HepG2 (cell line): ENCODE data around the gene PACS1. TPM values are rescaled to one million over a fixed set of nuclear protein-coding genes. Genes with fewer than 3 reads are reported as not detected.

ENCODE experiments used
- ATAC-seq: fragments of 200-7000 bp; cut with Tn5 transposase; 3 replicates; pipeline ENCODE4 v1.9.1; 2020; ENCODE audit warnings: mild to moderate bottlenecking, moderate library complexity
- BruUV-seq: library from RNA; stranded (reverse); fragments of 400-500 nt; replicated peaks from 2 replicates; lab custom pipeline; 2021; lab: Mats Ljungman, UMichigan
- CTCF ChIA-PET: fragments of 300-600 bp; formaldehyde crosslinking; extraction: SDS; loops from one replicate; lab custom pipeline; 2021; ENCODE audit warnings: low total read pairs, inconsistent platforms, low intra/inter-chr PET ratio; lab: Yijun Ruan, JAX
- POLR2A ChIA-PET: fragments of 350-600 bp; sonication (Branson Sonifier 250); formaldehyde crosslinking; loops from one replicate; lab custom pipeline; 2020; ENCODE audit warnings: antibody characterized with exemption, inconsistent platforms; lab: Yijun Ruan, JAX
- DNase-seq: peaks from one replicate; pipeline ENCODE4 v3.0.0-alpha.2; 2015; ENCODE audit warnings: low spot score
- FAIRE-seq: peaks from 3 replicates; lab custom pipeline; 2011; peaks lifted over from hg19 to GRCh38; lab: Jason Lieb, UNC
- H2AFZ ChIP-seq: one replicate; pipeline ENCODE4 v1.6.1; 2011; ENCODE audit warnings: low read length, inconsistent platforms
- H3K27ac ChIP-seq: fragments of 300-600 bp; 3 replicates; pipeline ENCODE4 v1.8.0; 2011; ENCODE audit warnings: mixed run types, mild to moderate bottlenecking, mixed read lengths, low read length, inconsistent platforms; ENCODE audit not compliant: insufficient read depth; ENCODE audit errors: extremely low read length
- H3K27me3 ChIP-seq, 2 experiments: fragments of 200-600 bp in 1 of 2; 2 replicates in 1 of 2; 3 replicates in 1 of 2; pipeline versions ENCODE4 v1.6.0 to v1.8.0; 2011; ENCODE audit warnings: low read length in 2 of 2, mild to moderate bottlenecking in 2 of 2, moderate library complexity in 2 of 2, inconsistent platforms in 1 of 2; ENCODE audit not compliant: insufficient read depth in 2 of 2, control insufficient read depth in 1 of 2
- H3K36me3 ChIP-seq, 2 experiments: fragments of 200-600 bp in 1 of 2; replicated peaks in 1 of 2; 2 replicates in 1 of 2; 3 replicates in 1 of 2; pipeline versions ENCODE4 v1.5.1 to v1.8.0; 2011; ENCODE audit warnings: low read length in 2 of 2, inconsistent platforms in 1 of 2; ENCODE audit not compliant: insufficient read depth in 2 of 2, control insufficient read depth in 1 of 2
- H3K4me1 ChIP-seq: 2 replicates; pipeline ENCODE4 v1.5.1; 2012; ENCODE audit warnings: low read length, inconsistent platforms; ENCODE audit not compliant: insufficient read depth
- H3K4me2 ChIP-seq: 2 replicates; pipeline ENCODE4 v1.6.0; 2011; ENCODE audit warnings: low read depth, low read length, inconsistent platforms
- H3K4me3 ChIP-seq, 3 experiments: fragments of 200-600 bp in 1 of 3; sonication (generic), shearing (Covaris generic) in 1 of 3; replicated peaks in 1 of 3; 2 replicates each; pipeline ENCODE4 v1.5.1; 2011 to 2016; ENCODE audit warnings: low read length in 3 of 3, inconsistent platforms in 2 of 3, low read depth in 2 of 3, mild to moderate bottlenecking in 2 of 3, control low read depth in 1 of 3, mixed read lengths in 1 of 3; ENCODE audit not compliant: insufficient read depth in 1 of 3
- H3K79me2 ChIP-seq: one replicate; pipeline ENCODE4 v1.6.1; 2011; ENCODE audit warnings: low read length, inconsistent platforms; ENCODE audit not compliant: insufficient read depth
- H3K9ac ChIP-seq: 2 replicates; pipeline ENCODE4 v1.6.0; 2011; ENCODE audit warnings: mild to moderate bottlenecking, low read depth, low read length, inconsistent platforms; ENCODE audit not compliant: insufficient read depth
- H3K9me3 ChIP-seq: 2 replicates; pipeline ENCODE4 v1.5.1; 2012; ENCODE audit warnings: mild to moderate bottlenecking, low read length
- H4K20me1 ChIP-seq: 2 replicates; pipeline ENCODE4 v1.6.0; 2011; ENCODE audit warnings: inconsistent platforms, mild to moderate bottlenecking, low read length, moderate library complexity; ENCODE audit not compliant: insufficient read depth
- CENPBD1 ChIP-seq: sonication (generic); formaldehyde crosslinking; IDR thresholded peaks from 2 replicates; pipeline ENCODE4 v1.8.0; 2022; ENCODE audit warnings: missing genetic modification reagents, low read depth, mild to moderate bottlenecking, borderline replicate concordance
- FOSL1 ChIP-seq: sonication (generic); formaldehyde crosslinking; IDR thresholded peaks from 2 replicates; pipeline ENCODE4 v1.9.0; 2021; ENCODE audit warnings: missing genetic modification reagents, borderline replicate concordance
- GMEB2 ChIP-seq: IDR thresholded peaks from 2 replicates; pipeline ENCODE4 v1.6.1; 2016; ENCODE audit warnings: missing biosample characterization, missing genetic modification reagents, low read depth
- JARID2 ChIP-seq: sonication (generic); formaldehyde crosslinking; IDR thresholded peaks from 2 replicates; pipeline ENCODE4 v1.8.1; 2023; ENCODE audit warnings: missing genetic modification reagents, inconsistent platforms; ENCODE audit not compliant: insufficient replicate concordance
- NONO ChIP-seq, 2 experiments: fragments of 450-650 bp in 1 of 2; sonication (generic) in 1 of 2; formaldehyde crosslinking in 1 of 2; IDR thresholded peaks in 1 of 2; conservative IDR thresholded peaks in 1 of 2; 2 replicates each; pipeline versions ENCODE4 v1.6.1 to v1.8.0; 2017 to 2022; ENCODE audit warnings: mild to moderate bottlenecking in 1 of 2, missing genetic modification reagents in 1 of 2, moderate library complexity in 1 of 2
- POLR2G ChIP-seq: fragments of 200-400 bp; formaldehyde crosslinking; IDR thresholded peaks from 2 replicates; pipeline ENCODE4 v1.6.1; 2018; ENCODE audit warnings: mild to moderate bottlenecking, low read depth, low read length, moderate library complexity
- UBTF ChIP-seq: sonication (generic); formaldehyde crosslinking; IDR thresholded peaks from 2 replicates; pipeline ENCODE4 v1.4.0; 2020; ENCODE audit warnings: mild to moderate bottlenecking, missing genetic modification reagents
- ZFP36L1 ChIP-seq: sonication (generic); formaldehyde crosslinking; IDR thresholded peaks from 2 replicates; pipeline ENCODE4 v1.8.0; 2022; ENCODE audit warnings: mild to moderate bottlenecking, missing genetic modification reagents, moderate library complexity
- ZFP82 ChIP-seq: sonication (generic); formaldehyde crosslinking; IDR thresholded peaks from 2 replicates; pipeline ENCODE4 v1.5.1; 2020; ENCODE audit warnings: mild to moderate bottlenecking, missing genetic modification reagents, borderline replicate concordance
- ZMAT3 ChIP-seq: sonication (generic); formaldehyde crosslinking; conservative IDR thresholded peaks from 2 replicates; pipeline ENCODE4 v1.7.0; 2021; ENCODE audit warnings: missing genetic modification reagents
- ZNF563 ChIP-seq: sonication (generic); formaldehyde crosslinking; IDR thresholded peaks from 2 replicates; pipeline ENCODE4 v1.8.0; 2022; ENCODE audit warnings: mild to moderate bottlenecking, moderate library complexity, missing genetic modification reagents
- ZNF883 ChIP-seq: sonication (generic); formaldehyde crosslinking; IDR thresholded peaks from 2 replicates; pipeline ENCODE4 v1.5.1; 2020; ENCODE audit warnings: mild to moderate bottlenecking, missing genetic modification reagents; ENCODE audit errors: not compliant biosample characterization
- WGBS: methylation state at CpG from one replicate; pipeline ENCODE4 v1.1.6; 2017; ENCODE audit warnings: low lambda C conversion rate; 5-methylcytosine and 5-hydroxymethylcytosine counted together
- in situ Hi-C: cut with HindIII; loops from 2 replicates; pipeline ENCODE4 v1.10.0; 2017; ENCODE audit warnings: low pct_unique_long_range_greater_than_20kb; ENCODE audit not compliant: extremely low pct_ligation_motif_present
- intact Hi-C: fragments of 100-400 bp; cut with micrococcal nuclease; formaldehyde crosslinking; loops from one replicate; pipeline ENCODE4 v1.10.0; 2022; ENCODE audit not compliant: unreplicated experiment
- polyA plus RNA-seq, 8 experiments: library from polyadenylated mRNA; depleted of rRNA in 3 of 8; stranded (reverse) in 7 of 8; unstranded in 1 of 8; fragments of >200 nt; fragmentation: Illumina TruSeq in 4 of 8; extraction: Trizol in 4 of 8; gene quantifications; 2 replicates each; pipeline versions ENCODE4 v1.2.1 to v1.2.3, GENCODE V29; 2011 to 2016; ENCODE audit warnings: low read depth in 4 of 8, missing spikeins in 1 of 8, mixed read lengths in 1 of 8; ENCODE audit not compliant: insufficient read depth in 1 of 8
- total RNA-seq, 5 experiments: library from RNA; depleted of rRNA; stranded (reverse); fragments of >200 nt; fragmentation: Illumina TruSeq; extraction: Trizol; gene quantifications; 2 replicates each; pipeline ENCODE4 v1.2.3, GENCODE V29; 2016; ENCODE audit warnings: low read depth in 1 of 5

The PACS1 gene
- total and polyA plus RNA-seq, 2 of the 13 experiments (the other 11 are each of a cell fraction or from before 2014, with no cell fraction given) = 7.6 to 8.6 TPM

- TF ChIP-seq NONO (IDR thresholded peaks at IDR 0.05) = no peak
- TF ChIP-seq NONO (CRISPR knock-in tag; conservative IDR thresholded peaks at IDR 0.05) = no peak
- no peak for TF ChIP-seq JARID2 (CRISPR knock-in tag)
- TF ChIP-seq ZNF883 = no peak
These were observed 10.2 kb downstream of the PACS1 start (continued) for GRCh38 chr11:66080055-66080817.

- H3K27ac ChIP-seq = no peak overlapping the region
- peaks cover 49% of the 10 kb centered on the region for H3K4me1 ChIP-seq
- POLR2A ChIA-PET = interaction anchor here (1.2 to 1.3 kb wide), 3 partner anchors 12 to 34 kb away, joined by 3 to 7 read pairs (median 4); partner anchors contain the start of genes PACS1 and SF3B2
- H3K4me2 ChIP-seq = no peak overlapping the region
- H3K9ac ChIP-seq = no peak overlapping the region
- 92% methylated on average over 5 of the region's 5 CpGs for WGBS
- no peak for FAIRE-seq
- BruUV-seq = no TSS peak
- ATAC-seq = no peak
- H3K36me3 ChIP-seq = peaks cover 0 to 2% of the 10 kb centered on the region in 2 experiments; a peak in 1 of 5 replicates
- in situ Hi-C loops = no loop called here
- H4K20me1 ChIP-seq = no peaks in the 10 kb centered on the region; the same call in 1 of the 2 replicates
- DNase-seq = no peak
- H3K4me3 ChIP-seq = no peak overlapping the region
- no peaks in the 10 kb centered on the region for H3K9me3 ChIP-seq
- CTCF ChIA-PET = no interaction called here
- no peak overlapping the region for H2AFZ ChIP-seq
- no peaks in the 10 kb centered on the region for H3K27me3 ChIP-seq
- H3K79me2 ChIP-seq = peaks cover 16% of the 10 kb centered on the region
- intact Hi-C loops = loop anchor here (5.0 kb wide), 1 partner anchor 56 kb away; no protein-coding TSS in a partner anchor
- TF ChIP-seq ZNF563 (CRISPR knock-in tag) = no peak
- no peak for TF ChIP-seq ZFP36L1
- no peak for TF ChIP-seq ZMAT3 (CRISPR knock-in tag)
- TF ChIP-seq UBTF (CRISPR knock-in tag) = no peak
- TF ChIP-seq GMEB2 (CRISPR knock-in tag) = no peak
- TF ChIP-seq POLR2G = no peak
- no peak for TF ChIP-seq CENPBD1
- no peak for TF ChIP-seq ZFP82
- no peak for TF ChIP-seq FOSL1
These were observed 11.4 kb downstream of the PACS1 start for GRCh38 chr11:66081505-66081904.
